ENCODE results near the gene ZFHX3. TPM values are rescaled to one million over a fixed set of nuclear protein-coding genes. Genes with fewer than 3 reads are reported as not detected.

ZFHX3 gene
- total and polyA plus RNA-seq, 10 of the 15 experiments (the other 5 are each of a cell fraction or from before 2014, with no cell fraction given), result 0.68 to 8.6 (median 2.0) TPM

DNA sequence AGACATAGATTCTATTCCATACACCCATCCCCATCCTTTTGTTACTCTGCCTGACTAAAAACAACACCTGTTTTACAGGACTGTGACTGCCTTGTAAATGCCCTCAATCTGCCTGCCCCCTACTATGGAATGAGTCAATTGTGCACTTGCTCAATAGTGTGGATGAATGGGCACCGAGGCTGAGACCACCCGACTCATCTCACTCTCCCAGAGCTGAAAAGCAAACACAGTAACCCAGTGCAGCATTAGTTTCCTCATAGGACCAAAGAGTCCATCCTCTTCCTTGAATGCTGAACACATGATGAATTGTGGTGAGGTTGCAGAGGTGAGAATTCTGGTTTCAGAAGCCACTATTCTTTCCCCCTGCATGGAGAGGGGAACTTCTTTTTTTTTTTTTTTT lies 233.7 kb downstream of the ZFHX3 start:
- ChIA-PET RAD21 (ENCODE audit: unreplicated experiment) (no interaction called here), SMC1A (ENCODE audit: uncharacterized antibody, unreplicated experiment) (interaction anchor here (1.3 kb wide), 1 partner anchor 12 kb away, joined by 3 read pairs; no protein-coding TSS in a partner anchor), POLR2A (interaction anchor here (0.8 kb wide), 1 partner anchor 21 kb away, joined by 3 read pairs; no protein-coding TSS in a partner anchor), CTCF (interaction anchor here (0.7 to 3.3 kb wide), 3 partner anchors 13 to 156 kb away, joined by 3 to 16 read pairs (median 3); no protein-coding TSS in a partner anchor)
- no peaks in the 10 kb centered on the region; the same call in 1 of the 2 replicates for H4K20me1 ChIP-seq (ENCODE audit: control insufficient read depth, insufficient read depth)
- in situ Hi-C loops (cut with MboI) (no loop called here), intact Hi-C loops (cut with micrococcal nuclease; ENCODE audit: unreplicated experiment) (no loop called here)
- H3K4me2 ChIP-seq (ENCODE audit: control insufficient read depth, insufficient read depth), result no peak overlapping the region
- peaks cover 0 to 3% of the 10 kb centered on the region in 2 experiments; a peak in 2 of 4 replicates for H3K36me3 ChIP-seq (ENCODE audit: control insufficient read depth in 2 of 2, insufficient read depth in 2 of 2, low read length in 1 of 2)
- no peak overlapping the region for H3K27ac ChIP-seq (ENCODE audit: control insufficient read depth, insufficient read depth)
- no peaks in the 10 kb centered on the region for H3K27me3 ChIP-seq (replicated peaks in 1 of 2; ENCODE audit: control insufficient read depth in 2 of 2, insufficient read depth in 2 of 2, low read length in 1 of 2)
- no TSS peak for BruUV-seq (replicated peaks)
- no peak for TF ChIP-seq ZNF592 (IDR thresholded peaks at IDR 0.05)
- no peak for TF ChIP-seq CEBPZ (IDR thresholded peaks at IDR 0.05; ENCODE audit: low read depth, low read length)
- TF ChIP-seq ZBED1 (IDR thresholded peaks at IDR 0.05; ENCODE audit: borderline replicate concordance), result no peak
- TF ChIP-seq MTA2 (IDR thresholded peaks at IDR 0.05; ENCODE audit: low read depth), result no peak
- TF ChIP-seq ZNF622 (IDR thresholded peaks at IDR 0.05), result no peak
- TF ChIP-seq NR2F1 (conservative IDR thresholded peaks at IDR 0.05), result no peak
- TF ChIP-seq IRF4 (IDR thresholded peaks at IDR 0.05; ENCODE audit: low read depth, low read length), result no peak
- TF ChIP-seq HCFC1 (IDR thresholded peaks at IDR 0.05; ENCODE audit: low read length), result no peak
- no peak for TF ChIP-seq EP300 (IDR thresholded peaks at IDR 0.05; ENCODE audit: borderline replicate concordance in 1 of 2, control insufficient read depth in 1 of 2, low read depth in 2 of 2, low read length in 2 of 2)
- TF ChIP-seq ASH2L (IDR thresholded peaks at IDR 0.05; ENCODE audit: borderline replicate concordance, low read depth), result no peak
- TF ChIP-seq POLR2AphosphoS5 (IDR thresholded peaks at IDR 0.05; ENCODE audit: low read length), result no peak
- TF ChIP-seq CREM (IDR thresholded peaks at IDR 0.05; ENCODE audit: low read depth), result no peak
- no peak for TF ChIP-seq GATAD2B (conservative IDR thresholded peaks at IDR 0.05; ENCODE audit: low read depth)
- no peaks in the 10 kb centered on the region for H3K9me3 ChIP-seq (replicated peaks; ENCODE audit: control insufficient read depth, insufficient read depth, low read length)
- ATAC-seq (no peak), FAIRE-seq (no peak), DNase-seq (ENCODE audit: low read depth, low spot score) (no peak)
- WGBS (ENCODE audit: insufficient coverage, insufficient replicate concordance, low lambda C conversion rate, missing lambda C conversion rate), result 0% methylated on average over 2 of the region's 2 CpGs
- H3K4me1 ChIP-seq (ENCODE audit: control insufficient read depth, insufficient read depth, low read length), result peaks cover 16% of the 10 kb centered on the region; the same call in 1 of the 2 replicates
- H3K4me3 ChIP-seq, result no peak overlapping the region
- no peaks in the 10 kb centered on the region for H3K79me2 ChIP-seq (ENCODE audit: control insufficient read depth, insufficient read depth, low read length)
- no peak overlapping the region for H3K9ac ChIP-seq (ENCODE audit: control insufficient read depth, insufficient read depth, low read length)
- no peak overlapping the region for H2AFZ ChIP-seq (ENCODE audit: control insufficient read depth, low read depth, low read length)
